Ovary (tissue), 9 donors: ENCODE results near the gene LTO1. TPM values are rescaled to one million over a fixed set of nuclear protein-coding genes. Genes with fewer than 3 reads are reported as not detected.

ENCODE experiments used
- DNase-seq, 5 donors: peaks; one replicate each; pipeline ENCODE4 v3.0.0-alpha.2; 2019 to 2020
- H3K27ac ChIP-seq, 2 donors: fragments of 200-600 bp; one replicate each; pipeline versions ENCODE4 v1.5.1 to v1.8.0; 2019 to 2022
- H3K27me3 ChIP-seq: fragments of 200-600 bp; one replicate; pipeline ENCODE4 v1.8.0; 2022
- H3K36me3 ChIP-seq: fragments of 200-600 bp; sonication (generic); one replicate; pipeline ENCODE4 v1.5.1; 2019
- H3K4me1 ChIP-seq: one replicate; pipeline ENCODE4 v1.8.1; 2013; ENCODE audit warnings: mild to moderate bottlenecking, moderate library complexity; ENCODE audit not compliant: insufficient read depth
- H3K4me3 ChIP-seq: fragments of 200-600 bp; sonication (generic); one replicate; pipeline ENCODE4 v1.5.1; 2017
- H3K9me3 ChIP-seq, 2 donors: fragments of 200-600 bp in 1 of 2; sonication (generic) in 1 of 2; one replicate each; pipeline versions ENCODE4 v1.5.1 to v1.8.1; 2013 to 2019; ENCODE audit warnings: mild to moderate bottlenecking in 1 of 2, moderate library complexity in 1 of 2
- EP300 ChIP-seq: sonication (generic); formaldehyde crosslinking; IDR thresholded peaks from one replicate; pipeline ENCODE4 v1.6.1; 2017; ENCODE audit warnings: antibody characterized with exemption
- POLR2A ChIP-seq: fragments of 450-650 bp; IDR thresholded peaks from one replicate; pipeline ENCODE4 v1.6.1; 2017; ENCODE audit warnings: antibody characterized with exemption, mild to moderate bottlenecking, moderate library complexity
- WGBS, 3 donors: extraction: QIAGEN DNeasy Blood & Tissue Kit in 1 of 3; methylation state at CpG; one replicate each; pipeline versions ENCODE4 v1.1.5 to v1.1.7; 2013 to 2017; 5-methylcytosine and 5-hydroxymethylcytosine counted together
- intact Hi-C, 4 donors: fragments of 100-400 bp; cut with DNase I; formaldehyde crosslinking; loops; one replicate each; pipeline versions ENCODE4 v1.11.0 to v1.15.1; 2022 to 2023
- polyA plus RNA-seq, 2 donors: library from polyadenylated mRNA; stranded (reverse); fragments of 200-250 nt in 1 of 2; fragments of 350-450 nt in 1 of 2; fragmentation: Illumina TruSeq in 1 of 2; extraction: RNeasy Lipid Tissue Mini Kit (QIAGEN cat#74804) in 1 of 2; gene quantifications; one replicate each; pipeline ENCODE4 v1.2.3, GENCODE V29; 2013 to 2014
- total RNA-seq, 7 donors: library from RNA; depleted of rRNA in 2 of 7; stranded (reverse); fragments of >200 nt in 2 of 7; fragmentation: NEBNext Ultra II Directional in 3 of 7; extraction: Animal tissue kit (Norgen Biotek cat#: 25700) in 3 of 7; gene quantifications; one replicate each; pipeline versions ENCODE4 v1.1.0 to v1.2.4, GENCODE V29; 2016 to 2023
- TF ChIP-seq, protein P1 (sequence below), 3 donors: fragments of 450-650 bp in 2 of 3; fragments of 200-600 bp in 1 of 3; IDR thresholded peaks; one replicate each; pipeline versions ENCODE4 v1.5.1 to v1.8.0; 2016 to 2022; ENCODE audit warnings: antibody characterized with exemption in 3 of 3, mild to moderate bottlenecking in 1 of 3
- donor health status: DM: no; HTN: no; CAD: no; lungs with moderate emphysema.
- donor health status: DM: no; HTN: no; CAD: no.
- donor health status: Bipolar disorder and iron deficiency.
- donor health status: DM: yes; HTN: yes; CAD: no.
- donor health status: DM: no; HTN: no; CAD: no.
- donor health status: DM: yes; HTN: yes; CAD: no.

The LTO1 gene
- total and polyA plus RNA-seq, 9 donors: 13.4 to 29.9 (median 19.8) TPM

- intact Hi-C loops: loop anchor here in 3 of 4 donors (5.0 to 10.0 kb wide), 3 partner anchors 202 to 512 kb away; no protein-coding TSS in a partner anchor
- no peak overlapping the region for H3K27ac ChIP-seq
- peaks cover 1% of the 10 kb centered on the region for H3K4me1 ChIP-seq
- H3K9me3 ChIP-seq: no peaks in the 10 kb centered on the region
- TF ChIP-seq EP300 (no peak), POLR2A (no peak)
- TF ChIP-seq, protein P1, sequence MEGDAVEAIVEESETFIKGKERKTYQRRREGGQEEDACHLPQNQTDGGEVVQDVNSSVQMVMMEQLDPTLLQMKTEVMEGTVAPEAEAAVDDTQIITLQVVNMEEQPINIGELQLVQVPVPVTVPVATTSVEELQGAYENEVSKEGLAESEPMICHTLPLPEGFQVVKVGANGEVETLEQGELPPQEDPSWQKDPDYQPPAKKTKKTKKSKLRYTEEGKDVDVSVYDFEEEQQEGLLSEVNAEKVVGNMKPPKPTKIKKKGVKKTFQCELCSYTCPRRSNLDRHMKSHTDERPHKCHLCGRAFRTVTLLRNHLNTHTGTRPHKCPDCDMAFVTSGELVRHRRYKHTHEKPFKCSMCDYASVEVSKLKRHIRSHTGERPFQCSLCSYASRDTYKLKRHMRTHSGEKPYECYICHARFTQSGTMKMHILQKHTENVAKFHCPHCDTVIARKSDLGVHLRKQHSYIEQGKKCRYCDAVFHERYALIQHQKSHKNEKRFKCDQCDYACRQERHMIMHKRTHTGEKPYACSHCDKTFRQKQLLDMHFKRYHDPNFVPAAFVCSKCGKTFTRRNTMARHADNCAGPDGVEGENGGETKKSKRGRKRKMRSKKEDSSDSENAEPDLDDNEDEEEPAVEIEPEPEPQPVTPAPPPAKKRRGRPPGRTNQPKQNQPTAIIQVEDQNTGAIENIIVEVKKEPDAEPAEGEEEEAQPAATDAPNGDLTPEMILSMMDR (IDR thresholded peaks at IDR 0.05): no peak
- 84 to 92% (median 91%) methylated on average over 7 of the region's 7 CpGs for WGBS, 3 donors
- DNase-seq: no peak
- H3K36me3 ChIP-seq: no peaks in the 10 kb centered on the region
- H3K4me3 ChIP-seq: no peak overlapping the region
- no peaks in the 10 kb centered on the region for H3K27me3 ChIP-seq
Observed at GRCh38 chr11:69682681-69683326, 7.7 kb upstream of the LTO1 start.

GRCh38 chr11:69682221-69682620 lies 7.1 kb upstream of the LTO1 start:
- Histone ChIP-seq H3K9me3 (no peaks in the 10 kb centered on the region), H3K27me3 (no peaks in the 10 kb centered on the region), H3K4me1 (peaks cover 1% of the 10 kb centered on the region), H3K27ac (no peak overlapping the region), H3K36me3 (no peaks in the 10 kb centered on the region), H3K4me3 (no peak overlapping the region)
- intact Hi-C loops: loop anchor here in 3 of 4 donors (5.0 to 10.0 kb wide), 3 partner anchors 203 to 513 kb away; no protein-coding TSS in a partner anchor
- no peak for DNase-seq
- WGBS, 3 donors: 84 to 89% (median 85%) methylated on average over 6 of the region's 6 CpGs
- TF ChIP-seq EP300: no peak
- no peak for TF ChIP-seq POLR2A
- TF ChIP-seq, protein P1 (IDR thresholded peaks at IDR 0.05): no peak

DNA sequence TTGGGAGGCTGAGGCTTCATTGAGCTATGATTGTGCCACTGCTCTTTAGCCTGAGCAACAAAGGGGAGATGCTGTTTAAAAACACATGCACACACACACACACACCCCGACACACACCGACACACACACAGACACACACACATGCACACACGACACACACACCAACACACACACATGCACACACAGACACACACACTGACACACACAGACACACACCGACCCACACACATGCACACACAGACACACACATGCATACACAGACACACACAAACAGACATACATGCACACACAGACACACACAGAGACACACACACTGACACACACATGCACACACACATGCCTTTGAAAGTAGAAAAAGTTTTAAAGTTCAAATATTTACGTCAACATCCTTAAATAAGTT lies 5.5 kb upstream of the LTO1 start:
- H3K36me3 ChIP-seq: no peaks in the 10 kb centered on the region
- 90 to 93% (median 90%) methylated on average over 5 of the region's 5 CpGs for WGBS, 3 donors
- TF ChIP-seq POLR2A: no peak
- TF ChIP-seq, protein P1 (IDR thresholded peaks at IDR 0.05): no peak
- no peak for TF ChIP-seq EP300
- H3K9me3 ChIP-seq: no peaks in the 10 kb centered on the region
- H3K27ac ChIP-seq: no peak overlapping the region
- no peak overlapping the region for H3K4me3 ChIP-seq
- H3K4me1 ChIP-seq: peaks cover under 1% of the 10 kb centered on the region
- H3K27me3 ChIP-seq: no peaks in the 10 kb centered on the region
- intact Hi-C loops: loop anchor here in 3 of 4 donors (5.0 to 10.0 kb wide), 3 partner anchors 204 to 514 kb away; no protein-coding TSS in a partner anchor
- no peak for DNase-seq

DNA sequence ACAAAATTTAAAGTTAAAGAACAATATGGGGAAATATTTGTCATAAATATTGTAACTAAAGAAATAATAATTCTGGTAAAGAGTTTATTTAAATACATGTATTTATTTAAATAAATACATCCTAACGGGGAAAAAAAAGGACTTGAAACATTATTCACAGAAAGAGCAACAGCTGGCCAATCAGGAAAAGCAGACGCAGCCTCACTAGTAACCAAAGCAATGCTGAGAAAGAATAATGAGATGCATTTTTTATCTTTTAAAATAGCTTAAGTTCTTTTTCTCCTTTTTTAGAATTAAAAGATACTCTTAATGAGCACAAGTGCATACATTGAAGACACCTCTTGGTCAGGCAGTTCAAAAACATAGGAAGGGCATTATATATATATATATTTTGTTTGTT lies 2.6 kb upstream of the LTO1 start:
- intact Hi-C loops: no loop called here
- H3K36me3 ChIP-seq: no peaks in the 10 kb centered on the region
- H3K4me1 ChIP-seq: peaks cover 9% of the 10 kb centered on the region
- WGBS, 3 donors: 13 to 28% (median 13%) methylated on average over 2 of the region's 2 CpGs
- no peak for TF ChIP-seq EP300
- TF ChIP-seq, protein P1 (IDR thresholded peaks at IDR 0.05): no peak
- no peak for TF ChIP-seq POLR2A
- H3K27me3 ChIP-seq: no peaks in the 10 kb centered on the region
- H3K27ac ChIP-seq: no peak overlapping the region
- no peak overlapping the region for H3K4me3 ChIP-seq
- H3K9me3 ChIP-seq: no peaks in the 10 kb centered on the region
- DNase-seq: no peak
